GM12865 (cell line): ENCODE measurements around the gene SUN5.
A peak's percentile ranks its signal among the peaks of the same experiment; 100 is the strongest.
"Not testable (repeated sequence)": the region's sequence is repeated elsewhere in the genome, so short reads cannot be mapped to it uniquely, and the experiment has no call there.

Source experiments
- DNase-seq: peaks from one replicate; pipeline ENCODE4 v3.0.0; 2010; ENCODE audit warnings: low read depth
- H3K4me3 ChIP-seq: 2 replicates; pipeline ENCODE4 v1.5.1; 2011; ENCODE audit warnings: mild to moderate bottlenecking, low read depth, low read length, control low read depth
- TF ChIP-seq, protein P1 (sequence below): IDR thresholded peaks from 2 replicates; pipeline ENCODE4 v1.5.1; 2011; ENCODE audit warnings: low read length, control low read depth, low read depth, inconsistent platforms; ENCODE audit not compliant: insufficient read depth; ENCODE audit errors: missing control alignments

The SUN5 gene

DNA sequence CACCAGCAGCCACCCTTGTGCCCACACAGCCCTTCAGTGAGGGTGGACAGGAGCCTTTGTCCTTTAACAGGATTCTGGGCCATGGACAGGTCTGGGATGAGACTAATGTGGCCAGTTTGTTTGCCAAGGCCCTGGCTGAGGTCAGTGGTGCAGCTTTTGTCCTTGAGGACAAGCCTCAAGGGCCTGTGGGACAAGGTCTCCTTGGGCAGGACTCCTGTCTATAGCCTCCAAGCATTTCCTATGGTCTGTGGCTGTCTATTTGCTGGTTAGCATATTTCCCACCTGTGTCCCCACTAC, 44.1 kb downstream of the SUN5 start:
- TF ChIP-seq, protein P1, sequence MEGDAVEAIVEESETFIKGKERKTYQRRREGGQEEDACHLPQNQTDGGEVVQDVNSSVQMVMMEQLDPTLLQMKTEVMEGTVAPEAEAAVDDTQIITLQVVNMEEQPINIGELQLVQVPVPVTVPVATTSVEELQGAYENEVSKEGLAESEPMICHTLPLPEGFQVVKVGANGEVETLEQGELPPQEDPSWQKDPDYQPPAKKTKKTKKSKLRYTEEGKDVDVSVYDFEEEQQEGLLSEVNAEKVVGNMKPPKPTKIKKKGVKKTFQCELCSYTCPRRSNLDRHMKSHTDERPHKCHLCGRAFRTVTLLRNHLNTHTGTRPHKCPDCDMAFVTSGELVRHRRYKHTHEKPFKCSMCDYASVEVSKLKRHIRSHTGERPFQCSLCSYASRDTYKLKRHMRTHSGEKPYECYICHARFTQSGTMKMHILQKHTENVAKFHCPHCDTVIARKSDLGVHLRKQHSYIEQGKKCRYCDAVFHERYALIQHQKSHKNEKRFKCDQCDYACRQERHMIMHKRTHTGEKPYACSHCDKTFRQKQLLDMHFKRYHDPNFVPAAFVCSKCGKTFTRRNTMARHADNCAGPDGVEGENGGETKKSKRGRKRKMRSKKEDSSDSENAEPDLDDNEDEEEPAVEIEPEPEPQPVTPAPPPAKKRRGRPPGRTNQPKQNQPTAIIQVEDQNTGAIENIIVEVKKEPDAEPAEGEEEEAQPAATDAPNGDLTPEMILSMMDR = no peak
- DNase-seq = no peak
- H3K4me3 ChIP-seq = no peak overlapping the region

- no peak overlapping the region for H3K4me3 ChIP-seq
- no peak for DNase-seq
- TF ChIP-seq, protein P1 = no peak
These were observed 44.6 kb downstream of the SUN5 start for GRCh38 chr20:32959351-32960221.

DNA sequence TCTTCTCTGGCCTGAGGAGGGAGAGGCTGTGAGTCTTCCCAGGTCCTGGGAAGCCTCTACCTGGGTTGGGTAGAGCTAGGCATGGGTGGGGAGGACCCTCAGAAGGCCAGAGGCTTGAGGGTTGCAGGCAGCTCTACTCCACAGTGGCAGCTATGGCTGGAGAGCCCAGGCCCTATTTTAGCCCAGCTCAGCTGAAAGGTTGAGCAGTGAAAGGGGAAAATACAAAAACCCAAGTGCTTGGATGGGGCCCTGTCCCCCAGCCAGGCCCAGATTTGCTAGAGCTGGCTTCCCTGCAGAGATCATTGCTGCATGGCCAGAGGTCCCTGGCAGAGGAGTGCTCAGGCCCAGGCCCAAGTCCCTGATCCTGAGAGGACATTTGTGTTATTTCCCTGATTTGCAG, 45.7 kb downstream of the SUN5 start:
- H3K4me3 ChIP-seq = no peak overlapping the region
- DNase-seq = no peak

GRCh38 chr20:32957459-32957858, 46.8 kb downstream of the SUN5 start:
- DNase-seq = no peak
- H3K4me3 ChIP-seq = no peak overlapping the region
- TF ChIP-seq, protein P1 = no peak

More for the DNA sequence above, 45.7 kb downstream of the SUN5 start:
- TF ChIP-seq, protein P1 = no peak

DNA sequence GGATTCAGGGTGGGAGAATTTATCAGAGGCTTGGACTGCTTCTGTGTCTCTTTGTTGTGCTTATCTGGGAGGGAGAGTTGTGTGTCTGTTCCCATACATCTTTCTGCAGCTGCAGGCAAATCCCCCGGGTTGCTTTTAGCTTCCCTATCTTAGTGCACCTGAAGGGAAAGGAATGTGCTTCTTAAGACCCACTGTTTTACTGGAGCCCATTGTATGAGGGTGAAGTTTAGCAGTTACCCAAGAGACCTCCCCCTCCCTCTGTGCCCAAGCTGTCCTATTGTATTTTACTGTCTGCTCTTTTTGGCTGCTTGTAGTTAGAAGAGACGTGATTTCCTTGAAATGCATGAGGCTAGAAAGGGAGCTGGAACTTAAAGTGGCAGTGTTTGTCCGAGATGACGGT, 53.7 kb downstream of the SUN5 start:
- not testable (repeated sequence) for DNase-seq, H3K4me3 ChIP-seq

GRCh38 chr20:32946629-32947028, 57.6 kb downstream of the SUN5 start:
- TF ChIP-seq, protein P1 = no peak

DNA sequence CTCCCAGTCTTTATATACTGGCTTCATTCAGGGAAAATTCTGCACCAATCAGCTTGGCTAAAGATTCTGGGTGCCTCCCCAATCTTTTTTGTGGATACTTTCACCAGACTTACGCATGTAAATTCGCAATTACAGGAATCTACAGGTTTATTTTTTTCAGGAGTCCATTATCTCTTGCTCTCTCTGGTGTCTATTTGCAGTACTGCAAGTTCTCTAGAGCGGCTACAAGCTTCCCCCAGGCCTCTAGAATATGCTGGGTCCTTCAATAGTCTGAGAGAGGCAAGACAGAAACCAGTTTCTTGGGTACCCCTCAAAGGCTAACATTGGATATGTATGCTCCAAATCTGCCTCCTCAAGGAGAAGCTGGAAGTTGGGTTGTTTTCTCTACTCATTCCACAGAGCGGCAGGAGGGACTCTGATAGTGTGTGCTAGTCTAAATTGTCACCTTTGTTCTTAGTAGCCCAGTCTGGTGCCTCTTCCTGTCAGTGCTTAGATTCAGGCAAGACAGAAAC, 58.5 kb downstream of the SUN5 start:
- H3K4me3 ChIP-seq = no peak overlapping the region
- TF ChIP-seq, protein P1 = peak; percentile 45
- DNase-seq = peak; percentile 15

More at GRCh38 chr20:32946629-32947028, 57.6 kb downstream of the SUN5 start:
- no peak overlapping the region for H3K4me3 ChIP-seq
- no peak for DNase-seq
